SK-N-SH treated with all-trans-retinoic acid at 6 μM for 48 hours (cell line): ENCODE data around the gene SMC4.

ENCODE experiments used
- OSR1 ChIP-seq: fragments of 250-450 bp; sonication (Bioruptor Pico); IDR thresholded peaks from 2 replicates; pipeline ENCODE4 v1.8.0; 2022; ENCODE audit warnings: moderate library complexity, mild to moderate bottlenecking, inconsistent platforms
- PATZ1 ChIP-seq: fragments of 250-450 bp; sonication (Bioruptor Pico); IDR thresholded peaks from 2 replicates; pipeline ENCODE4 v1.8.0; 2020; ENCODE audit warnings: mild to moderate bottlenecking, moderate library complexity, borderline replicate concordance
- TCF4 ChIP-seq: fragments of 250-450 bp; sonication (Bioruptor Pico); IDR thresholded peaks from 2 replicates; pipeline ENCODE4 v1.8.0; 2021; ENCODE audit warnings: mild to moderate bottlenecking, moderate library complexity, borderline replicate concordance

- TF ChIP-seq PATZ1 (CRISPR knock-in tag) (no peak), TCF4 (CRISPR knock-in tag) (no peak), OSR1 (CRISPR knock-in tag) (no peak)
Observed at GRCh38 chr3:160372780-160373179, 26.7 kb upstream of the SMC4 start.
